Mesendoderm (in vitro differentiated cells): ENCODE results near the gene ALS2CL.

Source experiments
- DNase-seq: peaks from one replicate; pipeline ENCODE4 v3.0.0; 2013
- H2AK5ac ChIP-seq: 2 replicates; pipeline ENCODE4 v1.6.1; 2013; ENCODE audit warnings: low read length, inconsistent platforms
- H2BK120ac ChIP-seq: 2 replicates; pipeline ENCODE4 v1.6.1; 2013; ENCODE audit warnings: low read depth, mild to moderate bottlenecking, low read length, moderate library complexity, mixed read lengths
- H2BK15ac ChIP-seq: replicated peaks from 2 replicates; pipeline ENCODE4 v1.6.1; 2013; ENCODE audit warnings: low read depth, mild to moderate bottlenecking, moderate library complexity
- H2BK5ac ChIP-seq: 2 replicates; pipeline ENCODE4 v1.6.1; 2013; ENCODE audit warnings: low read length, inconsistent platforms
- H3K18ac ChIP-seq: 2 replicates; pipeline ENCODE4 v1.6.1; 2013; ENCODE audit warnings: mild to moderate bottlenecking, low read length, mixed read lengths
- H3K23ac ChIP-seq: one replicate; pipeline ENCODE4 v1.6.1; 2013; ENCODE audit warnings: low read length
- H3K27ac ChIP-seq: 2 replicates; pipeline ENCODE4 v1.5.1; 2013; ENCODE audit warnings: low read depth, mild to moderate bottlenecking, inconsistent platforms, low read length, moderate library complexity
- H3K27me3 ChIP-seq: 2 replicates; pipeline ENCODE4 v1.6.1; 2013; ENCODE audit warnings: low read length, control low read depth, mild to moderate bottlenecking, inconsistent platforms; ENCODE audit not compliant: insufficient read depth, poor library complexity
- H3K36me3 ChIP-seq: 2 replicates; pipeline ENCODE4 v1.6.1; 2013; ENCODE audit warnings: low read length, inconsistent platforms; ENCODE audit not compliant: control insufficient read depth, insufficient read depth
- H3K4ac ChIP-seq: one replicate; pipeline ENCODE4 v1.6.1; 2013; ENCODE audit warnings: low read depth, mild to moderate bottlenecking, low read length, moderate library complexity
- H3K4me1 ChIP-seq: 2 replicates; pipeline ENCODE4 v1.6.1; 2013; ENCODE audit warnings: low read depth, low read length, inconsistent platforms; ENCODE audit not compliant: control insufficient read depth
- H3K4me2 ChIP-seq: 2 replicates; pipeline ENCODE4 v1.6.1; 2013; ENCODE audit warnings: low read length
- H3K4me3 ChIP-seq: 2 replicates; pipeline ENCODE4 v1.5.1; 2013; ENCODE audit warnings: mild to moderate bottlenecking, low read length
- H3K56ac ChIP-seq: one replicate; pipeline ENCODE4 v1.6.1; 2013; ENCODE audit warnings: low read length
- H3K79me1 ChIP-seq: 2 replicates; pipeline ENCODE4 v1.6.1; 2013; ENCODE audit warnings: low read length, inconsistent platforms
- H3K79me2 ChIP-seq: 2 replicates; pipeline ENCODE4 v1.6.1; 2013; ENCODE audit warnings: mild to moderate bottlenecking, low read length; ENCODE audit not compliant: control insufficient read depth, insufficient read depth
- H3K9ac ChIP-seq: 2 replicates; pipeline ENCODE4 v1.6.1; 2013; ENCODE audit warnings: low read length, inconsistent platforms
- H4K5ac ChIP-seq: one replicate; pipeline ENCODE4 v1.6.1; 2013; ENCODE audit warnings: low read length
- H4K8ac ChIP-seq: one replicate; pipeline ENCODE4 v1.6.1; 2013; ENCODE audit warnings: low read depth, mild to moderate bottlenecking, control low read depth, low read length, moderate library complexity
- WGBS: extraction: QIAGEN DNeasy Blood & Tissue Kit; methylation state at CpG from one replicate; pipeline ENCODE4 v1.1.7; 2013; ENCODE audit warnings: low lambda C conversion rate, missing lambda C conversion rate; ENCODE audit not compliant: insufficient coverage; ENCODE audit errors: extremely low coverage; 5-methylcytosine and 5-hydroxymethylcytosine counted together

ALS2CL gene

DNA sequence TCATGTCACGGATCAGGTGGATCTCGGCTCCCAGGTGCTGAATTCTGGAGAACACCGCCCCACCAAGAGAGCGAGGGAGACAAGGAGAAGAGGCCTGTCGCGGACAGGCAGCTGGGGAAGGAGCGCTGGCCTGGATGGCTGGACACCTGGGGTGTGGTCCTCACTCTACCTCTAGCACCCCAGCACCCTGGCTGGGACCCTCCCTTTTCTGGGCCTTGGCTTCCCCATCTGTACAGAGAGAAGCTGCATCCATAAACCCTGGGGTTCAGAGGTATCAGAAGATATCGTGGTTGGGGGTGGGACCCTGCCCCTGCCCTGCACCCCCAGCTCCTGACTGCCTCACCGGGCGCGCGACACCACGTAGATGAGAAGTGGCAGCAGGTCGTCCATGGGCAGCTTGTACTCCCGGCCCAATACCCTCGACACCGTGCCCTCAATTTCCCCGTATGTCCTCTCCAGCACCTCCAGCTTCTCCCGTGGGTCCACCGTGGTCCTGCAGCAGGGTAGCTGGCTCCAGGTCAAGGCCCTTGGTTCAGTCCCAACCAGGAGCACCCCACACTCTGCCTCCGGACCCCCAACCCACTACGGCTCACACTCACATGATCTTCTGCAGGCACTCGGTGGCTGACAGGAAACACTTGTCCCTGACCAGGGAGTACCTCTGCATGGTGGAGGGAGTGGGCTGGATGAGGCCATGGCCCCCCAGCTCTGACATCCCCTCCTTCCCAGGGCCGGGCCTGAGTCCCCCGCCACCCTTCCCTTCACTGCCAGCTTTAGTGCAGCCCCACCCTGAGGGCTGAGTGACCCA lies 21.7 kb downstream of the ALS2CL start:
- H2BK5ac ChIP-seq: no peak overlapping the region
- H3K4me1 ChIP-seq: no peaks in the 10 kb centered on the region
- no peak overlapping the region for H2BK120ac ChIP-seq
- no peak overlapping the region for H3K4me2 ChIP-seq
- no peak overlapping the region for H2BK15ac ChIP-seq
- H3K36me3 ChIP-seq: no peaks in the 10 kb centered on the region
- no peak overlapping the region for H4K5ac ChIP-seq
- H3K4ac ChIP-seq: no peak overlapping the region
- no peak overlapping the region for H3K9ac ChIP-seq
- no peak overlapping the region for H3K18ac ChIP-seq
- no peak overlapping the region for H3K56ac ChIP-seq
- H3K79me2 ChIP-seq: no peaks in the 10 kb centered on the region
- no peaks in the 10 kb centered on the region for H3K27me3 ChIP-seq
- no peak overlapping the region for H4K8ac ChIP-seq
- no peak overlapping the region for H2AK5ac ChIP-seq
- no peak overlapping the region for H3K4me3 ChIP-seq
- no CpG with 5 or more reads among the region's 25 CpGs for WGBS
- no peak for DNase-seq
- no peaks in the 10 kb centered on the region for H3K79me1 ChIP-seq
- H3K23ac ChIP-seq: no peak overlapping the region
- H3K27ac ChIP-seq: no peak overlapping the region

DNA sequence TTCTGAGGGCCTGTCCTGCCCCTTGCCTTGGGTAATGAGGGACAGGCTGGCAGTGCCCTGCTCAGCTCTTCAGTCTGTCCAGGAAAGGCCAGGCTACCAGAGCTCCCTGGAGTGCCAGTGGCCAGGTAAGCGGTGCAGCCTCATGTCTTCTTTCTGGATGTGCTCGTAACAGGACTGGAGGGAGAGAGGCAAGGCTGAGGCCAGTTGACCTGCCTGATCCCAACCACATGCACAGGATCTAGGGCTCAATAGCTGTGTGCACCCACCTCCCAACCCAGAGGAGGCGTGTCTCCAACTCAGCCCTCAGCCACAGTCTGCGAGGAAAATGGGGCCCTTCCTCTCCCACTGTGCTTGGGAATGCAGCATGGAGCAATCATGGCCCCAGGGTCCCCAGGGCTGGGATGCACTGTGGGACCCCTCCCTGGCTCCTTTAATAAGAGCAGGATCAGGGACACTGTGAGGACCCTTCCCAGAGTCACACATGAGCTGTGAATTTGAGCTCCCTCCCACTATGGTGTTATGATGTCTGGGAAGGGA lies 22.5 kb downstream of the ALS2CL start:
- Histone ChIP-seq H3K56ac (no peak overlapping the region), H3K23ac (no peak overlapping the region), H3K4me3 (no peak overlapping the region), H3K36me3 (no peaks in the 10 kb centered on the region), H3K79me2 (no peaks in the 10 kb centered on the region), H3K79me1 (no peaks in the 10 kb centered on the region), H3K9ac (no peak overlapping the region), H4K5ac (no peak overlapping the region), H4K8ac (no peak overlapping the region), H3K18ac (no peak overlapping the region), H3K4me1 (no peaks in the 10 kb centered on the region), H2AK5ac (no peak overlapping the region), H3K27ac (no peak overlapping the region), H3K27me3 (no peaks in the 10 kb centered on the region), H2BK120ac (no peak overlapping the region), H3K4ac (no peak overlapping the region), H3K4me2 (no peak overlapping the region), H2BK15ac (no peak overlapping the region), H2BK5ac (no peak overlapping the region)
- DNase-seq: no peak
- WGBS: no CpG with 5 or more reads among the region's 4 CpGs

DNA sequence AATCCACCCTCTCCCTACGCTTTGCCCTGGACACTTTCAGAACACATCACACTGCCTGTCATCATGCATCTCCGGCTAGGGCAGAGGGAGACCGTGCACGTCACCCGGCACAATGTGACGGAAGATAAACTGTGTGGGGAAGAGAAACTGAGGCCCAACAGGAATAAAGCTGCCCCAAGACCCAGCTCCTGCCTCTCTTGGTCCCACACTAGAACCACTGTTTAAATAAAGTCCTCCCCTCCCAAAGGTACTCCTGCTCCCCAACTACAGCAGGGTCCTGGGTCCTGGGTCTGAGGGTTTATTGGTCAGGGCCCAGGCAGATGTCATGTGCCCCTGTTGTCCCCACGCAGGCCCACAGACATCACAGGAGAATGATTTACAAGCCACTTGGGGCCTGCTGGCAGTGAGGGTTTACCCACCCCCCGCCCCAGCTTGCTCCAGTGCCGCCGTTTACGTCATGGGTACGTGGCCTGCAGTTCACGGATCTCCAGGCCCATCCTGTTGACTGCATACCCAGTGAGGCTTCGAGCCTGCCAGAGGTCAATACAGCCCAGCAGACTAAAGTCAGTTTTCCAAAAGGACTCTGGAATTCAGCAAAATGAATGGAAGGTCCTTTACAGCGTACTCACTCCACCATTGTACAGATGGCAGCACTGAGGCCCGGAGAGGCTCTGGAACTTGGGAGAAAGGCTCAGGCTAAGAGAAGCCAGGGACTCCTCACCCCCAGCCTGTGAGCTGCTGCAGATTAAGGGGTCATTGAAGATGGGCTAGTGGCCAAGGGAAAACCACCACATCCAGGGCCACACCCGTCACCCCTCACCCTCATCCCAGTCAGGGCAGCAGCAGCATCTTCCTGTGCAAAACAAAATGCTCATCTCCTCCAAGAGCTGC lies 23.2 kb downstream of the ALS2CL start:
- no peak overlapping the region for H3K23ac ChIP-seq
- H4K5ac ChIP-seq: no peak overlapping the region
- no peak for DNase-seq
- no peak overlapping the region for H2BK120ac ChIP-seq
- no peak overlapping the region for H3K56ac ChIP-seq
- H3K9ac ChIP-seq: no peak overlapping the region
- H4K8ac ChIP-seq: no peak overlapping the region
- no peak overlapping the region for H2BK5ac ChIP-seq
- no peaks in the 10 kb centered on the region for H3K79me1 ChIP-seq
- no peak overlapping the region for H2AK5ac ChIP-seq
- no peaks in the 10 kb centered on the region for H3K27me3 ChIP-seq
- no peaks in the 10 kb centered on the region for H3K4me1 ChIP-seq
- H3K4ac ChIP-seq: no peak overlapping the region
- H2BK15ac ChIP-seq: no peak overlapping the region
- no peak overlapping the region for H3K4me3 ChIP-seq
- H3K79me2 ChIP-seq: no peaks in the 10 kb centered on the region
- H3K36me3 ChIP-seq: no peaks in the 10 kb centered on the region
- no CpG with 5 or more reads among the region's 17 CpGs for WGBS
- H3K4me2 ChIP-seq: no peak overlapping the region
- no peak overlapping the region for H3K27ac ChIP-seq
- no peak overlapping the region for H3K18ac ChIP-seq

DNA sequence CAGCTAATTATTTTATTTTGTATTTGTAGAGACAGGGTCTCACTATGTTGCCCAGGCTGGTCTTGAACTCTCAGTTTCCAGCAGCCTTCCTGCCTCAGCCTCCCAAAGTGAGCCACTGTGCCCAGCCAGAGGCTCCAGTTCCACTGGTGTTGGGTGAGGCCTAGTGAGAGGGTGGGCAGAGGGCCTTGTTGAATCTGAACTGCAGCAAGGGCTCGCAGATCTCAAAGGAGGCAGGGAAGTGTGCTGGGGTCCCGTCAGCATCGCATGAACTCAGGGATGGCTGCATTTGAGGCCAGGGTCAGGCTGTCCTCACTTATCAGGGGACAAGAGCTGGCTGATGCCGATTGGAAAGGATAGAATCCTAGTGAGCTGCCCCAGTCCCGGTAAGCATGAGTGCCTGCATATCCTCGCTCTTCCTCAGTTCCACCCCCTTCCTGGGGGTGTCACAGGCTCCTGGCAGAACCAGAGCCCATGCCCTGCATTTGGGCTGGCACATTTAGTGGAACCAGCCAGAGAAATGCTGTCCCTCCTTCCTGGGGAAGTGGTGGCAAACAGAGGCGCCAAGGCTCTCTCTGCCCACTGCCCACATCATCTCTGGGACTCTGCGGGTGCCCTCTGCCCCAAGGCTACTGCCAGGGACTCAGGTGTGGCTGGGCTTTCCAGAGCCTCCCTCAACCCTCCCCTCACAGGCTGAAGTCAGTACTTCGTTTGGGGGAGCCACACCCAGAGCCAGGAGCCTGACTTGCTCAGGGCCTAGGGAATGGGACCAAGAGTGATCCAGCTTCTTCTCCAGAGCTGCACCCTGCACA lies 24.1 kb downstream of the ALS2CL start:
- no peaks in the 10 kb centered on the region for H3K27me3 ChIP-seq

DNA sequence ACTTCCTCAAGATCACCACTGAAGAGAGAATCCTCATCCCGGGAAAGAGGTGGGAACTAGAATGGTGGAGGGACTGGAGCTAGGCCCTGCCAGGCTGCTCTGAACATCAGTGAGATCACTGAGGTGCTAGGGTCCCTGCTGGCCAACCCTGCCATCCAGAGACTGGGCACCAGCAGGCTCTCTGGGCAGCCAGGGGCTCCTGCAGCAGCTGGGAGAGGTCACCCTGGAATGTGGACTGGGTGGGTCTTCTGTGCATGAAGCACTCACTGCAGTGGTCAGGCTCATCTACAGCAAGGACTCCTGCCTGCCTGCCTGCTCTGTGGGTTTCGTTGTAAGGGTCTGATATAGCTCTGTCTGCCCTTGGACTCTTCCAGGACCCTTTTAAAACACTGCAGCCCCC lies 24.9 kb downstream of the ALS2CL start:
- Histone ChIP-seq H3K27ac (no peak overlapping the region), H3K18ac (no peak overlapping the region), H4K5ac (no peak overlapping the region), H3K4ac (no peak overlapping the region), H3K4me3 (no peak overlapping the region), H2BK5ac (no peak overlapping the region), H3K56ac (no peak overlapping the region), H3K23ac (no peak overlapping the region), H4K8ac (no peak overlapping the region), H3K27me3 (no peaks in the 10 kb centered on the region), H2AK5ac (no peak overlapping the region), H3K79me1 (no peaks in the 10 kb centered on the region), H3K4me2 (no peak overlapping the region), H2BK120ac (no peak overlapping the region), H3K9ac (no peak overlapping the region), H3K4me1 (no peaks in the 10 kb centered on the region), H2BK15ac (no peak overlapping the region), H3K79me2 (no peaks in the 10 kb centered on the region), H3K36me3 (no peaks in the 10 kb centered on the region)
- no peak for DNase-seq
- no CpG with 5 or more reads among the region's 2 CpGs for WGBS

More for the DNA sequence above, 24.1 kb downstream of the ALS2CL start:
- H3K4me3 ChIP-seq: no peak overlapping the region
- no peaks in the 10 kb centered on the region for H3K36me3 ChIP-seq
- H3K4ac ChIP-seq: no peak overlapping the region
- no peaks in the 10 kb centered on the region for H3K79me1 ChIP-seq
- H3K79me2 ChIP-seq: no peaks in the 10 kb centered on the region
- H2AK5ac ChIP-seq: no peak overlapping the region
- DNase-seq: no peak
- no peak overlapping the region for H3K4me2 ChIP-seq
- H3K27ac ChIP-seq: no peak overlapping the region
- no peak overlapping the region for H2BK15ac ChIP-seq
- H3K9ac ChIP-seq: no peak overlapping the region
- H3K56ac ChIP-seq: no peak overlapping the region
- no peak overlapping the region for H4K8ac ChIP-seq
- no CpG with 5 or more reads among the region's 9 CpGs for WGBS
- no peaks in the 10 kb centered on the region for H3K4me1 ChIP-seq
- no peak overlapping the region for H2BK120ac ChIP-seq
- no peak overlapping the region for H4K5ac ChIP-seq
- no peak overlapping the region for H3K23ac ChIP-seq
- H2BK5ac ChIP-seq: no peak overlapping the region
- no peak overlapping the region for H3K18ac ChIP-seq
